ENCODE results near the gene ANGPTL7. TPM values are rescaled to one million over a fixed set of nuclear protein-coding genes. Genes with fewer than 3 reads are reported as not detected.

ANGPTL7 gene
- total and polyA plus RNA-seq, 2 of the 8 experiments (the other 6 are each of a cell fraction or from before 2014, with no cell fraction given) = not detected

DNA sequence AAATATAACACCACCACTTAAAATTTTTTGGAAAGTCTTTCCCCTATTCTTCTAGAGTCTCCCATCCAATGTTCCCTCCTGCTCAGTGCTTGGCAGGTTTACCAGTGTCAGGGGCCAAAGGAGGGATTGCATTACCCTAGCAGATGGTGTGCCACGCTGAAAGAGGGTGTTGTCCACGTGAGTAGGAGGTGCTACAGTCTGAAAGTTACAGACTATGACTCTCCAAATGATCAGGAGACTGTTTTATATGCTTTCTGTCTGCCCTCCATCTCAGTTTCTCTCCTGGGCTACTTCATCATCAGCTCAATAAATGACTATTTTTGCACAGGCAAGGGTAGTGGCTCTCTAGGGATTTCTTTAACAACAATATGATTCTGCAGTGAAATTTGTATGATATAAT, 31.3 kb upstream of the ANGPTL7 start (continued):
- TF ChIP-seq, protein P1, sequence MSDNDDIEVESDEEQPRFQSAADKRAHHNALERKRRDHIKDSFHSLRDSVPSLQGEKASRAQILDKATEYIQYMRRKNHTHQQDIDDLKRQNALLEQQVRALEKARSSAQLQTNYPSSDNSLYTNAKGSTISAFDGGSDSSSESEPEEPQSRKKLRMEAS (IDR thresholded peaks at IDR 0.05) = no peak
- TF ChIP-seq SIX5 (IDR thresholded peaks at IDR 0.05; ENCODE audit: low read depth, low read length) = no peak
- no peak for TF ChIP-seq GTF2F1 (IDR thresholded peaks at IDR 0.05; ENCODE audit: borderline replicate concordance, low read depth, low read length)
- TF ChIP-seq CBX5 (IDR thresholded peaks at IDR 0.05; ENCODE audit: low read depth, low read length) = no peak
- TF ChIP-seq SP2 (IDR thresholded peaks at IDR 0.05; ENCODE audit: low read length) = no peak

Data from H1 (cell line).